HepG2 (cell line): ENCODE results near the gene BATF2. TPM values are rescaled to one million over a fixed set of nuclear protein-coding genes. Genes with fewer than 3 reads are reported as not detected.

Experiments
- ATM ChIP-seq: fragments of 450-650 bp; IDR thresholded peaks from 2 replicates; pipeline ENCODE4 v1.7.1; 2017; ENCODE audit warnings: mild to moderate bottlenecking, borderline replicate concordance
- CREM ChIP-seq, 2 experiments: sonication (generic) in 1 of 2; formaldehyde crosslinking in 1 of 2; IDR thresholded peaks; 2 replicates each; pipeline versions ENCODE4 v1.4.0 to v1.6.1; 2016 to 2020; ENCODE audit warnings: antibody characterized with exemption in 1 of 2, mild to moderate bottlenecking in 1 of 2, missing genetic modification reagents in 1 of 2
- HDAC6 ChIP-seq: fragments of 200-600 bp; sonication (generic); IDR thresholded peaks from 2 replicates; pipeline ENCODE4 v1.7.0; 2017; ENCODE audit warnings: mild to moderate bottlenecking, antibody characterized with exemption, low read length, low read depth
- KAT8 ChIP-seq: IDR thresholded peaks from 2 replicates; pipeline ENCODE4 v1.6.1; 2016; ENCODE audit warnings: missing genetic modification reagents, missing compliant biosample characterization
- KLF9 ChIP-seq: IDR thresholded peaks from 2 replicates; pipeline ENCODE4 v1.6.1; 2016; ENCODE audit warnings: low read depth
- SYNCRIP ChIP-seq: fragments of 200-400 bp; formaldehyde crosslinking; IDR thresholded peaks from 2 replicates; pipeline ENCODE4 v1.6.1; 2018; ENCODE audit warnings: mild to moderate bottlenecking, low read depth, low read length; ENCODE audit not compliant: insufficient read depth
- TCF7 ChIP-seq: sonication (generic); IDR thresholded peaks from 2 replicates; pipeline ENCODE4 v1.6.1; 2016; ENCODE audit warnings: antibody characterized with exemption, low read depth
- ZC3H13 ChIP-seq: sonication (generic); formaldehyde crosslinking; IDR thresholded peaks from 2 replicates; pipeline ENCODE4 v1.8.1; 2023; ENCODE audit warnings: mild to moderate bottlenecking, missing genetic modification reagents, moderate library complexity
- ZNF232 ChIP-seq: sonication (generic); formaldehyde crosslinking; IDR thresholded peaks from 2 replicates; pipeline ENCODE4 v1.4.0; 2020; ENCODE audit warnings: missing genetic modification reagents, borderline replicate concordance
- ZNF333 ChIP-seq: sonication (generic); formaldehyde crosslinking; IDR thresholded peaks from 2 replicates; pipeline ENCODE4 v1.4.0; 2020; ENCODE audit warnings: mild to moderate bottlenecking, missing genetic modification reagents, borderline replicate concordance
- ZNF792 ChIP-seq: IDR thresholded peaks from 2 replicates; pipeline ENCODE4 v1.6.1; 2016
- ZNF841 ChIP-seq: sonication (generic); formaldehyde crosslinking; IDR thresholded peaks from 2 replicates; pipeline ENCODE4 v1.8.1; 2023; ENCODE audit warnings: missing genetic modification reagents, borderline replicate concordance
- polyA plus RNA-seq, 8 experiments: library from polyadenylated mRNA; depleted of rRNA in 3 of 8; stranded (reverse) in 7 of 8; unstranded in 1 of 8; fragments of >200 nt; fragmentation: Illumina TruSeq in 4 of 8; extraction: Trizol in 4 of 8; gene quantifications; 2 replicates each; pipeline versions ENCODE4 v1.2.1 to v1.2.3, GENCODE V29; 2011 to 2016; ENCODE audit warnings: low read depth in 4 of 8, missing spikeins in 1 of 8, mixed read lengths in 1 of 8; ENCODE audit not compliant: insufficient read depth in 1 of 8
- total RNA-seq, 5 experiments: library from RNA; depleted of rRNA; stranded (reverse); fragments of >200 nt; fragmentation: Illumina TruSeq; extraction: Trizol; gene quantifications; 2 replicates each; pipeline ENCODE4 v1.2.3, GENCODE V29; 2016; ENCODE audit warnings: low read depth in 1 of 5
- TF ChIP-seq, protein P1 (sequence below): sonication (generic); formaldehyde crosslinking; IDR thresholded peaks from 2 replicates; pipeline ENCODE4 v1.4.0; 2020; ENCODE audit warnings: missing genetic modification reagents
- TF ChIP-seq, protein P2 (sequence below): sonication (generic); formaldehyde crosslinking; IDR thresholded peaks from 2 replicates; pipeline ENCODE4 v1.4.0; 2020; ENCODE audit warnings: missing genetic modification reagents
- TF ChIP-seq, protein P3 (sequence below): sonication (generic); formaldehyde crosslinking; IDR thresholded peaks from 2 replicates; pipeline ENCODE4 v1.4.0; 2020; ENCODE audit warnings: missing genetic modification reagents, borderline replicate concordance
- TF ChIP-seq, protein P4 (sequence below): sonication (generic); formaldehyde crosslinking; IDR thresholded peaks from 2 replicates; pipeline ENCODE4 v1.8.0; 2022; ENCODE audit warnings: mild to moderate bottlenecking, missing genetic modification reagents, moderate library complexity
- TF ChIP-seq, protein P5 (sequence below): sonication (generic); formaldehyde crosslinking; IDR thresholded peaks from 2 replicates; pipeline ENCODE4 v1.8.1; 2023; ENCODE audit warnings: mild to moderate bottlenecking, moderate library complexity, missing genetic modification reagents

The BATF2 gene
- total and polyA plus RNA-seq, 2 of the 13 experiments (the other 11 are each of a cell fraction or from before 2014, with no cell fraction given): 2.8 to 3.9 TPM

DNA sequence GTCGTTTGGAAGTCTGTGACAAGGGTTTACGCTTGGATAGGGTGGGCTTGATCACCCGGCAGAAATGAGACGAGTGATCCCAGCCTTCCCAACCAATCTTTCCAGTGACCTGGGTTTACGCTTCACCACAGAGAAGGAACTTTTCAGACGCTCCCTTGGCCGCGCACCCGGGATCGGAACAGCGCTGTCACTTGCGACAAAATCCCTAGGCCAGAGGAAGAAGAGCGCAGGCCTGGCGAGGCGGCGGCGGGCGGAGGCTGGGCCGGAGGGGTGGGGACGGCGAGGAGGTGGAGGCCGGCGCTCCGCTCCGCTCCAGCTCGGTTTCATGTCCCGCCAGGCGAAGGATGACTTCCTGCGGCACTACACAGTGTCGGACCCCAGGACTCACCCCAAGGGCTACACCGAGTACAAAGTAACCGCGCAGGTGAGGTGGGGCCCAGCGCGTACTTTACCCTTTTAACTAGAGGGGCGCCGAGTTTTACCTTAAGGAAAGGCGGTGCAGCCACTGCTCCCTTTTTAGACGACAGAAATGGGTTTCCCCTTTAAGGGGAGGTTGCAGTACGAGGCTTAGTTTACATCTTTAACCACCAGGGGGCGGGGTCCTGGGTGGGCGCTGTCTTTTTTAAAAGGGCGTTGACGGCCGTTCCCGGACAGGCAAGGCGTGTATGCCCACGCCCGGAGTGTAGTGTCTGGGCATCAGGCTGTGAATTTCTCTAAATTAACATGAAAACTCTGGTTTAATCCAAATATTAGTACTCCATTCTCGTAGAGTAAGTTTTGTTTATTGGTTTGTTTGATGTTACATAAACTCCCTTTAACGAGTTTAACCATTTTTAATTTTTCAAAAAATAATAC lies 30.7 kb upstream of the BATF2 start, which contains the start of gene SNX15 (continued):
- TF ChIP-seq, protein P1, sequence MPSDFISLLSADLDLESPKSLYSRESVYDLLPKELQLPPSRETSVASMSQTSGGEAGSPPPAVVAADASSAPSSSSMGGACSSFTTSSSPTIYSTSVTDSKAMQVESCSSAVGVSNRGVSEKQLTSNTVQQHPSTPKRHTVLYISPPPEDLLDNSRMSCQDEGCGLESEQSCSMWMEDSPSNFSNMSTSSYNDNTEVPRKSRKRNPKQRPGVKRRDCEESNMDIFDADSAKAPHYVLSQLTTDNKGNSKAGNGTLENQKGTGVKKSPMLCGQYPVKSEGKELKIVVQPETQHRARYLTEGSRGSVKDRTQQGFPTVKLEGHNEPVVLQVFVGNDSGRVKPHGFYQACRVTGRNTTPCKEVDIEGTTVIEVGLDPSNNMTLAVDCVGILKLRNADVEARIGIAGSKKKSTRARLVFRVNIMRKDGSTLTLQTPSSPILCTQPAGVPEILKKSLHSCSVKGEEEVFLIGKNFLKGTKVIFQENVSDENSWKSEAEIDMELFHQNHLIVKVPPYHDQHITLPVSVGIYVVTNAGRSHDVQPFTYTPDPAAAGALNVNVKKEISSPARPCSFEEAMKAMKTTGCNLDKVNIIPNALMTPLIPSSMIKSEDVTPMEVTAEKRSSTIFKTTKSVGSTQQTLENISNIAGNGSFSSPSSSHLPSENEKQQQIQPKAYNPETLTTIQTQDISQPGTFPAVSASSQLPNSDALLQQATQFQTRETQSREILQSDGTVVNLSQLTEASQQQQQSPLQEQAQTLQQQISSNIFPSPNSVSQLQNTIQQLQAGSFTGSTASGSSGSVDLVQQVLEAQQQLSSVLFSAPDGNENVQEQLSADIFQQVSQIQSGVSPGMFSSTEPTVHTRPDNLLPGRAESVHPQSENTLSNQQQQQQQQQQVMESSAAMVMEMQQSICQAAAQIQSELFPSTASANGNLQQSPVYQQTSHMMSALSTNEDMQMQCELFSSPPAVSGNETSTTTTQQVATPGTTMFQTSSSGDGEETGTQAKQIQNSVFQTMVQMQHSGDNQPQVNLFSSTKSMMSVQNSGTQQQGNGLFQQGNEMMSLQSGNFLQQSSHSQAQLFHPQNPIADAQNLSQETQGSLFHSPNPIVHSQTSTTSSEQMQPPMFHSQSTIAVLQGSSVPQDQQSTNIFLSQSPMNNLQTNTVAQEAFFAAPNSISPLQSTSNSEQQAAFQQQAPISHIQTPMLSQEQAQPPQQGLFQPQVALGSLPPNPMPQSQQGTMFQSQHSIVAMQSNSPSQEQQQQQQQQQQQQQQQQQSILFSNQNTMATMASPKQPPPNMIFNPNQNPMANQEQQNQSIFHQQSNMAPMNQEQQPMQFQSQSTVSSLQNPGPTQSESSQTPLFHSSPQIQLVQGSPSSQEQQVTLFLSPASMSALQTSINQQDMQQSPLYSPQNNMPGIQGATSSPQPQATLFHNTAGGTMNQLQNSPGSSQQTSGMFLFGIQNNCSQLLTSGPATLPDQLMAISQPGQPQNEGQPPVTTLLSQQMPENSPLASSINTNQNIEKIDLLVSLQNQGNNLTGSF: no peak
- TF ChIP-seq ATM (no peak), ZNF232 (peak; percentile 83; the same call in 1 of the 2 replicates), TCF7 (no peak), SYNCRIP (no peak), KLF9 (no peak), HDAC6 (no peak), ZNF792 (CRISPR knock-in tag) (peak; percentile 34; the same call in 1 of the 2 replicates), ZNF333 (CRISPR knock-in tag) (0 out of 2 replicates have a peak, but pooled peaks have one; percentile 53), ZC3H13 (no peak), CREM (IDR thresholded peaks at IDR 0.05) (no peak), CREM (CRISPR knock-in tag; IDR thresholded peaks at IDR 0.05) (no peak), ZNF841 (no peak), KAT8 (CRISPR knock-in tag) (peak; percentile 72; the same call in 1 of the 2 replicates)
- TF ChIP-seq, protein P2, sequence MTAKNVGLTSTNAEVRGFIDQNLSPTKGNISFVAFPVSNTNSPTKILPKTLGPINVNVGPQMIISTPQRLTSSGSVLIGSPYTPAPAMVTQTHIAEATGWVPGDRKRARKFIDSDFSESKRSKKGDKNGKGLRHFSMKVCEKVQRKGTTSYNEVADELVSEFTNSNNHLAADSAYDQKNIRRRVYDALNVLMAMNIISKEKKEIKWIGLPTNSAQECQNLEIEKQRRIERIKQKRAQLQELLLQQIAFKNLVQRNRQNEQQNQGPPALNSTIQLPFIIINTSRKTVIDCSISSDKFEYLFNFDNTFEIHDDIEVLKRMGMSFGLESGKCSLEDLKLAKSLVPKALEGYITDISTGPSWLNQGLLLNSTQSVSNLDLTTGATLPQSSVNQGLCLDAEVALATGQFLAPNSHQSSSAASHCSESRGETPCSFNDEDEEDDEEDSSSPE (CRISPR knock-in tag): peak; percentile 61
- TF ChIP-seq, protein P3, sequence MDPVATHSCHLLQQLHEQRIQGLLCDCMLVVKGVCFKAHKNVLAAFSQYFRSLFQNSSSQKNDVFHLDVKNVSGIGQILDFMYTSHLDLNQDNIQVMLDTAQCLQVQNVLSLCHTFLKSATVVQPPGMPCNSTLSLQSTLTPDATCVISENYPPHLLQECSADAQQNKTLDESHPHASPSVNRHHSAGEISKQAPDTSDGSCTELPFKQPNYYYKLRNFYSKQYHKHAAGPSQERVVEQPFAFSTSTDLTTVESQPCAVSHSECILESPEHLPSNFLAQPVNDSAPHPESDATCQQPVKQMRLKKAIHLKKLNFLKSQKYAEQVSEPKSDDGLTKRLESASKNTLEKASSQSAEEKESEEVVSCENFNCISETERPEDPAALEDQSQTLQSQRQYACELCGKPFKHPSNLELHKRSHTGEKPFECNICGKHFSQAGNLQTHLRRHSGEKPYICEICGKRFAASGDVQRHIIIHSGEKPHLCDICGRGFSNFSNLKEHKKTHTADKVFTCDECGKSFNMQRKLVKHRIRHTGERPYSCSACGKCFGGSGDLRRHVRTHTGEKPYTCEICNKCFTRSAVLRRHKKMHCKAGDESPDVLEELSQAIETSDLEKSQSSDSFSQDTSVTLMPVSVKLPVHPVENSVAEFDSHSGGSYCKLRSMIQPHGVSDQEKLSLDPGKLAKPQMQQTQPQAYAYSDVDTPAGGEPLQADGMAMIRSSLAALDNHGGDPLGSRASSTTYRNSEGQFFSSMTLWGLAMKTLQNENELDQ: no peak
- TF ChIP-seq, protein P4, sequence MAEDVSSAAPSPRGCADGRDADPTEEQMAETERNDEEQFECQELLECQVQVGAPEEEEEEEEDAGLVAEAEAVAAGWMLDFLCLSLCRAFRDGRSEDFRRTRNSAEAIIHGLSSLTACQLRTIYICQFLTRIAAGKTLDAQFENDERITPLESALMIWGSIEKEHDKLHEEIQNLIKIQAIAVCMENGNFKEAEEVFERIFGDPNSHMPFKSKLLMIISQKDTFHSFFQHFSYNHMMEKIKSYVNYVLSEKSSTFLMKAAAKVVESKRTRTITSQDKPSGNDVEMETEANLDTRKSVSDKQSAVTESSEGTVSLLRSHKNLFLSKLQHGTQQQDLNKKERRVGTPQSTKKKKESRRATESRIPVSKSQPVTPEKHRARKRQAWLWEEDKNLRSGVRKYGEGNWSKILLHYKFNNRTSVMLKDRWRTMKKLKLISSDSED (CRISPR knock-in tag): no peak
- TF ChIP-seq, protein P5, sequence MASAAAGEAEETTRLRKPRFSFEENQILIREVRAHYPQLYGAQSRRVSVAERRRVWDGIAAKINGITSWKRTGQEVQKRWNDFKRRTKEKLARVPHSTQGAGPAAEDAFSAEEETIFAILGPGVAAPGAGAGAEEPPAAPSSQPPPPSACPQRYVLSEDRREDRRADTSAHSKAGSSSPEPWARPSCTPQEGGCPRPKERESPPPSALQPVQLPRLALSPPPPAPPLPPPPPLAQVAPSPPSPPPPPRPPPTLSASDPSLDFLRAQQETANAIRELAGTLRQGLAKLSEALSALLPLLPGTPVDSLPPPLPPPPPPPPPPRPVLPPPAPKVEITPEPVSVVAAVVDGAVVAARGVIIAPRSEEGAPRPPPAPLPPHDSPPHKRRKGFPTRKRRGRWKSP (CRISPR knock-in tag): peak; percentile 88
